Measurements from ENCODE around the gene NPL.

The NPL gene

DNA sequence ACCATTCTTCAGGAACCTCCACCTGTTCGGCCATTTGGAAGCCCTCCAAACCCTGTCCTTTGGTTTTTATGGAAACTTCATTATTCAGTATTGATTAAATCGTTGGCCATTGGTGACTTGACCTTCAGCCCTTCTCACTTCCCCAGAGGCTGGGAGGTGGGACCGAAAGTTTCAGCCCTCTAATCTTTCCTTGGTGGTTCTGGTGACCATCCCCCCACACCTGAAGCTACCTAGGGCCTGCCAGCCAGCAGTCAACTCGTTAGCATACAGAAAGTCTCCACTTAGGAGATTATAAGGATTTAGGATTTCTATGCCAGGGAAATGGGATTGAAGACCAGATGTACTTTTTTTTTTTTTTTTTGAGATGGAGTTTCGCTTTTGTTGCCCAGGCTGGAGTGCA, 56.3 kb downstream of the NPL start (continued):
- TF ChIP-seq, protein P1, sequence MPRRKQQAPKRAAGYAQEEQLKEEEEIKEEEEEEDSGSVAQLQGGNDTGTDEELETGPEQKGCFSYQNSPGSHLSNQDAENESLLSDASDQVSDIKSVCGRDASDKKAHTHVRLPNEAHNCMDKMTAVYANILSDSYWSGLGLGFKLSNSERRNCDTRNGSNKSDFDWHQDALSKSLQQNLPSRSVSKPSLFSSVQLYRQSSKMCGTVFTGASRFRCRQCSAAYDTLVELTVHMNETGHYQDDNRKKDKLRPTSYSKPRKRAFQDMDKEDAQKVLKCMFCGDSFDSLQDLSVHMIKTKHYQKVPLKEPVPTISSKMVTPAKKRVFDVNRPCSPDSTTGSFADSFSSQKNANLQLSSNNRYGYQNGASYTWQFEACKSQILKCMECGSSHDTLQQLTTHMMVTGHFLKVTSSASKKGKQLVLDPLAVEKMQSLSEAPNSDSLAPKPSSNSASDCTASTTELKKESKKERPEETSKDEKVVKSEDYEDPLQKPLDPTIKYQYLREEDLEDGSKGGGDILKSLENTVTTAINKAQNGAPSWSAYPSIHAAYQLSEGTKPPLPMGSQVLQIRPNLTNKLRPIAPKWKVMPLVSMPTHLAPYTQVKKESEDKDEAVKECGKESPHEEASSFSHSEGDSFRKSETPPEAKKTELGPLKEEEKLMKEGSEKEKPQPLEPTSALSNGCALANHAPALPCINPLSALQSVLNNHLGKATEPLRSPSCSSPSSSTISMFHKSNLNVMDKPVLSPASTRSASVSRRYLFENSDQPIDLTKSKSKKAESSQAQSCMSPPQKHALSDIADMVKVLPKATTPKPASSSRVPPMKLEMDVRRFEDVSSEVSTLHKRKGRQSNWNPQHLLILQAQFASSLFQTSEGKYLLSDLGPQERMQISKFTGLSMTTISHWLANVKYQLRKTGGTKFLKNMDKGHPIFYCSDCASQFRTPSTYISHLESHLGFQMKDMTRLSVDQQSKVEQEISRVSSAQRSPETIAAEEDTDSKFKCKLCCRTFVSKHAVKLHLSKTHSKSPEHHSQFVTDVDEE (CRISPR knock-in tag; IDR thresholded peaks at IDR 0.05): no peak
- no peak for TF ChIP-seq ZNF565 (CRISPR knock-in tag; conservative IDR thresholded peaks at IDR 0.05; ENCODE audit: low read depth)
- no peak for TF ChIP-seq BACH2 (CRISPR knock-in tag; IDR thresholded peaks at IDR 0.05; ENCODE audit: borderline replicate concordance)
- TF ChIP-seq ARNTL (CRISPR knock-in tag; IDR thresholded peaks at IDR 0.05; ENCODE audit: borderline replicate concordance, low read depth): no peak
- TF ChIP-seq ZC3H10 (CRISPR knock-in tag; IDR thresholded peaks at IDR 0.05): no peak

DNA sequence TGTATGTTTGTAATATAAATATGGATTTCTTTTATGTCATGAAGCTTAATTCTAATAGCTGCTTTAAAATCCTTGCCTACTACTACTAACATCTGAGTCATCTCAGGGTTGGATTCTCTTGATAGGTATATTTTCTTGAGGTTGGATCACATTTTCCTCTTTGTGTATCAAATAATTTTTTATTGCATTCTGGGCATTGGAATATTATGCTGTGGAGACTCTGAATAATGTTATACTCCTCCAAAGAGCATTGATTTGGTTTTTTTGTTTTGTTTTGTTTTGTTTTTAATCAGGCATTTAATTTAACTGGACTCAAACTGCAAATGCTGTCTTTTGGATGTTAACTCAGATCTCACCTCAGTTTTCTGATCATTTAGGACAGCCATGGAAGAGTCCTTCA, 57.5 kb downstream of the NPL start:
- no peak for ATAC-seq
- no peak for TF ChIP-seq GLIS3 (CRISPR knock-in tag; IDR thresholded peaks at IDR 0.05)
- no peak for TF ChIP-seq ESRRG (CRISPR knock-in tag; IDR thresholded peaks at IDR 0.05)
- TF ChIP-seq ZFP30 (CRISPR knock-in tag; IDR thresholded peaks at IDR 0.05): no peak
- TF ChIP-seq ARNTL (CRISPR knock-in tag; IDR thresholded peaks at IDR 0.05; ENCODE audit: borderline replicate concordance, low read depth): no peak
- no peak for TF ChIP-seq RARB (CRISPR knock-in tag; IDR thresholded peaks at IDR 0.05)
- TF ChIP-seq, protein P2, sequence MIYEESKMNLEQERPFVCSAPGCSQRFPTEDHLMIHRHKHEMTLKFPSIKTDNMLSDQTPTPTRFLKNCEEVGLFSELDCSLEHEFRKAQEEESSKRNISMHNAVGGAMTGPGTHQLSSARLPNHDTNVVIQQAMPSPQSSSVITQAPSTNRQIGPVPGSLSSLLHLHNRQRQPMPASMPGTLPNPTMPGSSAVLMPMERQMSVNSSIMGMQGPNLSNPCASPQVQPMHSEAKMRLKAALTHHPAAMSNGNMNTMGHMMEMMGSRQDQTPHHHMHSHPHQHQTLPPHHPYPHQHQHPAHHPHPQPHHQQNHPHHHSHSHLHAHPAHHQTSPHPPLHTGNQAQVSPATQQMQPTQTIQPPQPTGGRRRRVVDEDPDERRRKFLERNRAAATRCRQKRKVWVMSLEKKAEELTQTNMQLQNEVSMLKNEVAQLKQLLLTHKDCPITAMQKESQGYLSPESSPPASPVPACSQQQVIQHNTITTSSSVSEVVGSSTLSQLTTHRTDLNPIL (CRISPR knock-in tag; IDR thresholded peaks at IDR 0.05; ENCODE audit: low read depth): no peak
- TF ChIP-seq, protein P3, sequence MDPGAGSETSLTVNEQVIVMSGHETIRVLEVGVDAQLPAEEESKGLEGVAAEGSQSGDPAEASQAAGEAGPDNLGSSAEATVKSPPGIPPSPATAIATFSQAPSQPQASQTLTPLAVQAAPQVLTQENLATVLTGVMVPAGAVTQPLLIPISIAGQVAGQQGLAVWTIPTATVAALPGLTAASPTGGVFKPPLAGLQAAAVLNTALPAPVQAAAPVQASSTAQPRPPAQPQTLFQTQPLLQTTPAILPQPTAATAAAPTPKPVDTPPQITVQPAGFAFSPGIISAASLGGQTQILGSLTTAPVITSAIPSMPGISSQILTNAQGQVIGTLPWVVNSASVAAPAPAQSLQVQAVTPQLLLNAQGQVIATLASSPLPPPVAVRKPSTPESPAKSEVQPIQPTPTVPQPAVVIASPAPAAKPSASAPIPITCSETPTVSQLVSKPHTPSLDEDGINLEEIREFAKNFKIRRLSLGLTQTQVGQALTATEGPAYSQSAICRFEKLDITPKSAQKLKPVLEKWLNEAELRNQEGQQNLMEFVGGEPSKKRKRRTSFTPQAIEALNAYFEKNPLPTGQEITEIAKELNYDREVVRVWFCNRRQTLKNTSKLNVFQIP (CRISPR knock-in tag; IDR thresholded peaks at IDR 0.05; ENCODE audit: borderline replicate concordance, low read depth): no peak
- TF ChIP-seq SNAI2 (CRISPR knock-in tag; IDR thresholded peaks at IDR 0.05): no peak

DNA sequence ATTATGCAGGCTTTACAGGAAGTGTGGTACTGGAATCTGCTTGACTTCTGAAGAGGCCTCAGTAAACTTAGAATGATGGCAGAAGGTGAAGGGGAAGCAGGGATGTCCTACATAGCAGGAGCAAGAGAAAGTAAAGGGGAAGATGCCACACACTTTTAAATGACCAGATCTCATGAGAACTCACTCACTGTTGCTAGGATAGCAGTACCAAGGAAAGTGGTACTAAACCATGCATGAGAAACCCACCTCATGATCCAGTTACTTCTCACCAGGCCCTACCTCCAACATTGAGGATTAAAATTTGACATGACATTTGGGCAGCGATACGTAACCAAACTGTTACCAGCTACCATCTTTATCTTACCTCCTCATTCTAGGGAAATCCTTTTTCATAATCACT, 59.2 kb downstream of the NPL start:
- ATAC-seq: no peak
- TF ChIP-seq GLIS3 (CRISPR knock-in tag; IDR thresholded peaks at IDR 0.05): no peak
- TF ChIP-seq TCF4 (CRISPR knock-in tag; IDR thresholded peaks at IDR 0.05; ENCODE audit: borderline replicate concordance): no peak
- TF ChIP-seq RARB (CRISPR knock-in tag; IDR thresholded peaks at IDR 0.05): no peak
- TF ChIP-seq, protein P4, sequence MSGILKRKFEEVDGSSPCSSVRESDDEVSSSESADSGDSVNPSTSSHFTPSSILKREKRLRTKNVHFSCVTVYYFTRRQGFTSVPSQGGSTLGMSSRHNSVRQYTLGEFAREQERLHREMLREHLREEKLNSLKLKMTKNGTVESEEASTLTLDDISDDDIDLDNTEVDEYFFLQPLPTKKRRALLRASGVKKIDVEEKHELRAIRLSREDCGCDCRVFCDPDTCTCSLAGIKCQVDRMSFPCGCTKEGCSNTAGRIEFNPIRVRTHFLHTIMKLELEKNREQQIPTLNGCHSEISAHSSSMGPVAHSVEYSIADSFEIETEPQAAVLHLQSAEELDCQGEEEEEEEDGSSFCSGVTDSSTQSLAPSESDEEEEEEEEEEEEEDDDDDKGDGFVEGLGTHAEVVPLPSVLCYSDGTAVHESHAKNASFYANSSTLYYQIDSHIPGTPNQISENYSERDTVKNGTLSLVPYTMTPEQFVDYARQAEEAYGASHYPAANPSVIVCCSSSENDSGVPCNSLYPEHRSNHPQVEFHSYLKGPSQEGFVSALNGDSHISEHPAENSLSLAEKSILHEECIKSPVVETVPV (CRISPR knock-in tag; IDR thresholded peaks at IDR 0.05): no peak
- TF ChIP-seq, protein P1 (CRISPR knock-in tag; IDR thresholded peaks at IDR 0.05): no peak
- TF ChIP-seq ISL1 (CRISPR knock-in tag; IDR thresholded peaks at IDR 0.05): no peak
- no peak for TF ChIP-seq ZC3H10 (CRISPR knock-in tag; IDR thresholded peaks at IDR 0.05)
- no peak for TF ChIP-seq ZNF70 (CRISPR knock-in tag; IDR thresholded peaks at IDR 0.05)
- TF ChIP-seq ZNF565 (CRISPR knock-in tag; conservative IDR thresholded peaks at IDR 0.05; ENCODE audit: low read depth): no peak
- TF ChIP-seq SNAI2 (CRISPR knock-in tag; IDR thresholded peaks at IDR 0.05): no peak

DNA sequence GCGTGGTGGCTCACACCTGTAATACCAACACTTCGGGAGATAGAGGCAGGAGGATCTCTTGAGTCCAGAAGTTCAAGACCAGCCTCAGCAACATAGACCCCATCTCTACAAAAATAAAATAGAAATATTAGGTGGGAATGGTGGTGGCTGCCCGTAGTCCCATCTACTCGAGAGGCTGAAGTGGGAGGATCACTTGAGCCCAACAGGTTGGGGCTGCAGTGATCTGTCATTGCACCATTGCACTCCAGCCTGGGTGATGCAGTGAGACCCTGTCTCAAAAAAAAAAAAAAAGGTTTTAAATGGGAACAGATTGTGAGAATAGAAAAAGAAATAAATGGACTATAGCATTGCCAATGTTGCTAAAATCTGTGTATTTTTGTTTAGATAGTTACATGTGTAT, 60.7 kb downstream of the NPL start:
- no peak for ATAC-seq
- TF ChIP-seq RARB (CRISPR knock-in tag; IDR thresholded peaks at IDR 0.05) (no peak), ZFP30 (CRISPR knock-in tag; IDR thresholded peaks at IDR 0.05) (no peak), ZNF70 (CRISPR knock-in tag; IDR thresholded peaks at IDR 0.05) (no peak), SNAI2 (CRISPR knock-in tag; IDR thresholded peaks at IDR 0.05) (no peak), OSR1 (CRISPR knock-in tag; IDR thresholded peaks at IDR 0.05) (no peak), ZFP3 (CRISPR knock-in tag; IDR thresholded peaks at IDR 0.05) (no peak), PPARA (CRISPR knock-in tag; IDR thresholded peaks at IDR 0.05; ENCODE audit: borderline replicate concordance) (no peak), ZC3H10 (CRISPR knock-in tag; IDR thresholded peaks at IDR 0.05) (no peak), TCF4 (CRISPR knock-in tag; IDR thresholded peaks at IDR 0.05; ENCODE audit: borderline replicate concordance) (no peak)
- TF ChIP-seq, protein P4 (CRISPR knock-in tag; IDR thresholded peaks at IDR 0.05): no peak
- TF ChIP-seq, protein P5, sequence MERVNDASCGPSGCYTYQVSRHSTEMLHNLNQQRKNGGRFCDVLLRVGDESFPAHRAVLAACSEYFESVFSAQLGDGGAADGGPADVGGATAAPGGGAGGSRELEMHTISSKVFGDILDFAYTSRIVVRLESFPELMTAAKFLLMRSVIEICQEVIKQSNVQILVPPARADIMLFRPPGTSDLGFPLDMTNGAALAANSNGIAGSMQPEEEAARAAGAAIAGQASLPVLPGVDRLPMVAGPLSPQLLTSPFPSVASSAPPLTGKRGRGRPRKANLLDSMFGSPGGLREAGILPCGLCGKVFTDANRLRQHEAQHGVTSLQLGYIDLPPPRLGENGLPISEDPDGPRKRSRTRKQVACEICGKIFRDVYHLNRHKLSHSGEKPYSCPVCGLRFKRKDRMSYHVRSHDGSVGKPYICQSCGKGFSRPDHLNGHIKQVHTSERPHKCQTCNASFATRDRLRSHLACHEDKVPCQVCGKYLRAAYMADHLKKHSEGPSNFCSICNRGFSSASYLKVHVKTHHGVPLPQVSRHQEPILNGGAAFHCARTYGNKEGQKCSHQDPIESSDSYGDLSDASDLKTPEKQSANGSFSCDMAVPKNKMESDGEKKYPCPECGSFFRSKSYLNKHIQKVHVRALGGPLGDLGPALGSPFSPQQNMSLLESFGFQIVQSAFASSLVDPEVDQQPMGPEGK (CRISPR knock-in tag; IDR thresholded peaks at IDR 0.05; ENCODE audit: borderline replicate concordance): no peak
- TF ChIP-seq, protein P2 (CRISPR knock-in tag; IDR thresholded peaks at IDR 0.05; ENCODE audit: low read depth): no peak
